HCT116 (cell line): ENCODE data around the gene FBLN7.

Experiments used
- MAX ChIP-seq: IDR thresholded peaks from 2 replicates; pipeline ENCODE4 v1.6.1; 2012
- SIN3A ChIP-seq: IDR thresholded peaks from 2 replicates; pipeline ENCODE4 v1.6.1; 2012; ENCODE audit warnings: low read depth

GRCh38 chr2:112187805-112188596 is 49.8 kb downstream of the FBLN7 start:
- no peak for TF ChIP-seq SIN3A
- TF ChIP-seq MAX, result peak; percentile 38; the same call in 1 of the 2 replicates
